ENCODE results near the gene IL17B.

The IL17B gene

GRCh38 chr5:149410721-149411432, 31.8 kb upstream of the IL17B start:
- Histone ChIP-seq H3K9me3 (ENCODE audit: severe bottlenecking) (no peaks in the 10 kb centered on the region), H3K4me1 (ENCODE audit: insufficient read depth, poor library complexity, severe bottlenecking) (no peaks in the 10 kb centered on the region), H3K4me3 (ENCODE audit: severe bottlenecking) (no peak overlapping the region), H3K36me3 (ENCODE audit: low read depth) (no peaks in the 10 kb centered on the region), H3K27ac (ENCODE audit: poor library complexity, severe bottlenecking) (no peak overlapping the region), H3K27me3 (ENCODE audit: insufficient read depth, poor library complexity, severe bottlenecking) (no peaks in the 10 kb centered on the region)
- TF ChIP-seq CTCF (IDR thresholded peaks at IDR 0.05; ENCODE audit: poor library complexity, severe bottlenecking): no peak
- DNase-seq (ENCODE audit: low spot score) (no peak), ATAC-seq (ENCODE audit: low read depth) (0 out of 3 replicates have a peak, but pooled peaks have one; percentile 11)

- Histone ChIP-seq H3K4me1 (ENCODE audit: insufficient read depth, poor library complexity, severe bottlenecking) (no peaks in the 10 kb centered on the region), H3K4me3 (ENCODE audit: severe bottlenecking) (no peak overlapping the region), H3K27me3 (ENCODE audit: insufficient read depth, poor library complexity, severe bottlenecking) (no peaks in the 10 kb centered on the region), H3K36me3 (ENCODE audit: low read depth) (no peaks in the 10 kb centered on the region), H3K9me3 (ENCODE audit: severe bottlenecking) (no peaks in the 10 kb centered on the region), H3K27ac (ENCODE audit: poor library complexity, severe bottlenecking) (no peak overlapping the region)
- no peak for ATAC-seq (ENCODE audit: low read depth)
- TF ChIP-seq CTCF (IDR thresholded peaks at IDR 0.05; ENCODE audit: poor library complexity, severe bottlenecking): no peak
- no peak for DNase-seq (ENCODE audit: low spot score)
These were observed 31.0 kb upstream of the IL17B start for GRCh38 chr5:149410071-149410470.

GRCh38 chr5:149409268-149409948, 30.3 kb upstream of the IL17B start:
- TF ChIP-seq CTCF (IDR thresholded peaks at IDR 0.05; ENCODE audit: poor library complexity, severe bottlenecking): no peak
- DNase-seq (ENCODE audit: low spot score) (no peak), ATAC-seq (ENCODE audit: low read depth) (no peak)
- no peaks in the 10 kb centered on the region for H3K4me1 ChIP-seq (ENCODE audit: insufficient read depth, poor library complexity, severe bottlenecking)
- no peaks in the 10 kb centered on the region for H3K27me3 ChIP-seq (ENCODE audit: insufficient read depth, poor library complexity, severe bottlenecking)
- H3K4me3 ChIP-seq (ENCODE audit: severe bottlenecking): no peak overlapping the region
- no peaks in the 10 kb centered on the region for H3K9me3 ChIP-seq (ENCODE audit: severe bottlenecking)
- no peak overlapping the region for H3K27ac ChIP-seq (ENCODE audit: poor library complexity, severe bottlenecking)
- no peaks in the 10 kb centered on the region for H3K36me3 ChIP-seq (ENCODE audit: low read depth)

GRCh38 chr5:149408252-149409099, 29.4 kb upstream of the IL17B start:
- no peak overlapping the region for H3K4me3 ChIP-seq (ENCODE audit: severe bottlenecking)
- no peaks in the 10 kb centered on the region for H3K4me1 ChIP-seq (ENCODE audit: insufficient read depth, poor library complexity, severe bottlenecking)
- DNase-seq (ENCODE audit: low spot score): no peak
- no peaks in the 10 kb centered on the region for H3K36me3 ChIP-seq (ENCODE audit: low read depth)
- H3K9me3 ChIP-seq (ENCODE audit: severe bottlenecking): no peaks in the 10 kb centered on the region
- no peak for TF ChIP-seq CTCF (IDR thresholded peaks at IDR 0.05; ENCODE audit: poor library complexity, severe bottlenecking)
- no peak overlapping the region for H3K27ac ChIP-seq (ENCODE audit: poor library complexity, severe bottlenecking)
- no peaks in the 10 kb centered on the region for H3K27me3 ChIP-seq (ENCODE audit: insufficient read depth, poor library complexity, severe bottlenecking)
- no peak for ATAC-seq (ENCODE audit: low read depth)

All from RWPE2 (cell line).